OCI-LY3 (cell line): ENCODE results near the gene STRADA.

Experiments used
- CTCF ChIP-seq: fragments of 200-600, 300-600 bp; sonication (generic); IDR thresholded peaks from 2 replicates; pipeline ENCODE4 v1.5.1; 2014; ENCODE audit warnings: antibody characterized with exemption, low read length, low read depth
- EZH2phosphoT487 ChIP-seq: fragments of 200-600 bp; shearing (Covaris generic); IDR thresholded peaks from 2 replicates; pipeline ENCODE4 v1.6.1; 2018; ENCODE audit warnings: antibody characterized with exemption, mixed run types, low read depth

- TF ChIP-seq CTCF (no peak), EZH2phosphoT487 (no peak)
These were observed at the start of gene STRADA for GRCh38 chr17:63741408-63742173.
